ENCODE data around the gene CABP2.
A peak's percentile ranks its signal among the peaks of the same experiment; 100 is the strongest.
"Not testable (repeated sequence)": the region's sequence is repeated elsewhere in the genome, so short reads cannot be mapped to it uniquely, and the experiment has no call there.

Gene CABP2

DNA sequence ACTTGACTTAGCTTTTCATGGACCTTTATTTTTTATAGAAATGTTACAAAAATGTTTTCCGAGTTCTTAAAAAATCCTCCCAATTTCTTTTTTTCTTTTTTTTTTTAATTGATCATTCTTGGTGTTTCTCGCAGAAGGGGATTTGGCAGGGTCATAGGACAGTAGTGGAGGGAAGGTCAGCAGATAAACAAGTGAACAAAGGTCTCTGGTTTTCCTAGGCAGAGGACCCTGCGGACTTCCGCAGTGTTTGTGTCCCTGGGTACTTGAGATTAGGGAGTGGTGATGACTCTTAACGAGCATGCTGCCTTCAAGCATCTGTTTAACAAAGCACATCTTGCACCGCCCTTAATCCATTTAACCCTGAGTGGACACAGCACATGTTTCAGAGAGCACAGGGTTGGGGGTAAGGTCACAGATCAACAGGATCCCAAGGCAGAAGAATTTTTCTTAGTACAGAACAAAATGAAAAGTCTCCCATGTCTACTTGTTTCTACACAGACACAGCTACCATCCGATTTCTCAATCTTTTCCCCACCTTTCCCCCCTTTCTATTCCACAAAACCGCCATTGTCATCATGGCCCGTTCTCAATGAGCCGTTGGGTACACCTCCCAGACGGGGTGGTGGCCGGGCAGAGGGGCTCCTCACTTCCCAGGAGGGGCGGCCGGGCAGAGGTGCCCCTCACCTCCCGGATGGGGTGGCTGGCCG is 45.7 kb downstream of the CABP2 start:
- not testable (repeated sequence) for H3K36me3 ChIP-seq (ENCODE audit: control insufficient read depth in 1 of 2, insufficient read depth in 2 of 2, low read length in 2 of 2); H3K27ac ChIP-seq (ENCODE audit: low read depth, low read length); H3K79me1 ChIP-seq (ENCODE audit: low read length); H3K14ac ChIP-seq (ENCODE audit: low read length); H3K27me3 ChIP-seq (ENCODE audit: insufficient read depth, low read length); H3K4me3 ChIP-seq (ENCODE audit: low read depth, low read length); H2BK5ac ChIP-seq (ENCODE audit: low read depth, low read length, poor library complexity); H4K8ac ChIP-seq (ENCODE audit: low read depth, low read length); H2BK12ac ChIP-seq (ENCODE audit: low read length); H2BK120ac ChIP-seq (ENCODE audit: insufficient read depth, low read length, poor library complexity); H4K91ac ChIP-seq (ENCODE audit: low read depth, low read length); H3K23ac ChIP-seq (ENCODE audit: low read length); H4K12ac ChIP-seq (ENCODE audit: low read depth, low read length); H3K9ac ChIP-seq (ENCODE audit: low read length); H3K4me2 ChIP-seq (ENCODE audit: low read length); H2AFZ ChIP-seq (ENCODE audit: insufficient read depth, low read length, poor library complexity); H2AK5ac ChIP-seq (ENCODE audit: low read length); H3K4me1 ChIP-seq (ENCODE audit: control insufficient read depth in 1 of 2, insufficient read depth in 2 of 2, low read length in 2 of 2); H3K79me2 ChIP-seq (ENCODE audit: control insufficient read depth, insufficient read depth, low read length, poor library complexity); H3K18ac ChIP-seq (ENCODE audit: low read length); H3K4ac ChIP-seq (ENCODE audit: low read depth, low read length); DNase-seq; H3K9me3 ChIP-seq (ENCODE audit: insufficient read depth, low read depth, low read length)
- WGBS (ENCODE audit: extremely low coverage, insufficient coverage, insufficient read length) = no CpG with 5 or more reads among the region's 16 CpGs

DNA sequence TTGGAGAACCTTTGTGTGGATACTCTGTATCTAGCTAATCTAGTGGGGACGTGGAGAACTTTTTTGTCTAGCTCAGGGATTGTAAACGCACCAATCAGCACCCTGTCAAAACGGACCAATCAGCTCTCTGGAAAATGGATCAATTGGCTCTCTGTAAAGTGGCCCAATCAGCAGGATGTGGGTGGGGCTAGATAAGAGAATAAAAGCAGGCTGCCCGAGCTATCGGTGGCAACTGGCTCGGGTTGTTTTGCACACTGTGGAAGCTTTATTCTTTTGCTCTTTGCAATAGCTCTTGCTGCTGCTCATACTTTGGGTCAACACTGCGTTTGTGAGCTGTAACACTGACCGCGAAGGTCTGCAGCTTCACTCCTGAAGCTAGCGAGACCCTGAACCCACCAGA is 46.6 kb downstream of the CABP2 start:
- not testable (repeated sequence) for H3K4me3 ChIP-seq (ENCODE audit: low read depth, low read length); H2BK5ac ChIP-seq (ENCODE audit: low read depth, low read length, poor library complexity)
- WGBS (ENCODE audit: extremely low coverage, insufficient coverage, insufficient read length) = no CpG with 5 or more reads among the region's 10 CpGs

DNA sequence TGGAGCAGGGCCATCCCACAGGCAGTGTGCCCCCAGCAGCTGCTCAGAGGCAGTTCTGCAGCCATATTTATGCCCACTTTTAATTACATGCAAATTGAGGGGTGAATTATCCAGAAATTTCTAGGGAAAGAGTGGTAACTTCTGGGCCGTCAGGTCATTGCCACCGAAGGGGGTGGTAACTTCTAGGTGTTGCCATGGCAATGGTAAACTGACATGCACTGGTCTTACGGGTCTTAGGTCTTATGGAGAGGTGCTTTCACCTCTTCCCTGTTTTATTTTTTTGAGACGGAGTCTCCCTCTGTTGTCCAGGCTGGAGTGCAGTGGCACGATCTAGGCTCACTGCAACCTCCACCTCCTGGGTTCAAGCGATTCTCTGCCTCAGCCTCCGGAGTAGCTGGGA is 50.4 kb downstream of the CABP2 start:
- Histone ChIP-seq H3K79me2 (ENCODE audit: control insufficient read depth, insufficient read depth, low read length, poor library complexity) (peaks cover 7% of the 10 kb centered on the region), H2BK120ac (ENCODE audit: insufficient read depth, low read length, poor library complexity) (no peak overlapping the region), H3K9ac (ENCODE audit: low read length) (no peak overlapping the region), H3K18ac (ENCODE audit: low read length) (no peak overlapping the region), H3K4me2 (ENCODE audit: low read length) (no peak overlapping the region), H4K12ac (ENCODE audit: low read depth, low read length) (no peak overlapping the region), H3K27ac (ENCODE audit: low read depth, low read length) (no peak overlapping the region), H4K91ac (ENCODE audit: low read depth, low read length) (no peak overlapping the region), H3K4me3 (ENCODE audit: low read depth, low read length) (no peak overlapping the region), H2AFZ (ENCODE audit: insufficient read depth, low read length, poor library complexity) (no peak overlapping the region), H3K27me3 (ENCODE audit: insufficient read depth, low read length) (no peaks in the 10 kb centered on the region), H2BK5ac (ENCODE audit: low read depth, low read length, poor library complexity) (no peak overlapping the region), H3K79me1 (ENCODE audit: low read length) (peaks cover 10% of the 10 kb centered on the region), H3K4ac (ENCODE audit: low read depth, low read length) (no peak overlapping the region), H3K36me3 (ENCODE audit: control insufficient read depth in 1 of 2, insufficient read depth in 2 of 2, low read length in 2 of 2) (no peaks in the 10 kb centered on the region), H3K9me3 (ENCODE audit: insufficient read depth, low read depth, low read length) (peaks cover 2% of the 10 kb centered on the region), H3K23ac (ENCODE audit: low read length) (no peak overlapping the region), H2AK5ac (ENCODE audit: low read length) (no peak overlapping the region), H4K8ac (ENCODE audit: low read depth, low read length) (no peak overlapping the region), H3K14ac (ENCODE audit: low read length) (no peak overlapping the region), H3K4me1 (ENCODE audit: control insufficient read depth in 1 of 2, insufficient read depth in 2 of 2, low read length in 2 of 2) (peaks cover 8% of the 10 kb centered on the region in 2 experiments), H2BK12ac (ENCODE audit: low read length) (no peak overlapping the region)
- DNase-seq = peak in 1 of 2 donors; percentile 35
- no CpG with 5 or more reads among the region's 7 CpGs for WGBS (ENCODE audit: extremely low coverage, insufficient coverage, insufficient read length)

More for the DNA sequence above, 46.6 kb downstream of the CABP2 start:
- not testable (repeated sequence) for H3K23ac ChIP-seq (ENCODE audit: low read length); H3K4me1 ChIP-seq (ENCODE audit: control insufficient read depth in 1 of 2, insufficient read depth in 2 of 2, low read length in 2 of 2); H3K9me3 ChIP-seq (ENCODE audit: insufficient read depth, low read depth, low read length); H3K14ac ChIP-seq (ENCODE audit: low read length); H2BK12ac ChIP-seq (ENCODE audit: low read length); H4K91ac ChIP-seq (ENCODE audit: low read depth, low read length); H3K4me2 ChIP-seq (ENCODE audit: low read length); H3K27me3 ChIP-seq (ENCODE audit: insufficient read depth, low read length); H3K79me2 ChIP-seq (ENCODE audit: control insufficient read depth, insufficient read depth, low read length, poor library complexity); H2AK5ac ChIP-seq (ENCODE audit: low read length); H3K4ac ChIP-seq (ENCODE audit: low read depth, low read length); H2BK120ac ChIP-seq (ENCODE audit: insufficient read depth, low read length, poor library complexity); H3K27ac ChIP-seq (ENCODE audit: low read depth, low read length); H3K36me3 ChIP-seq (ENCODE audit: control insufficient read depth in 1 of 2, insufficient read depth in 2 of 2, low read length in 2 of 2); DNase-seq; H4K8ac ChIP-seq (ENCODE audit: low read depth, low read length); H4K12ac ChIP-seq (ENCODE audit: low read depth, low read length); H2AFZ ChIP-seq (ENCODE audit: insufficient read depth, low read length, poor library complexity); H3K9ac ChIP-seq (ENCODE audit: low read length); H3K79me1 ChIP-seq (ENCODE audit: low read length); H3K18ac ChIP-seq (ENCODE audit: low read length)

DNA sequence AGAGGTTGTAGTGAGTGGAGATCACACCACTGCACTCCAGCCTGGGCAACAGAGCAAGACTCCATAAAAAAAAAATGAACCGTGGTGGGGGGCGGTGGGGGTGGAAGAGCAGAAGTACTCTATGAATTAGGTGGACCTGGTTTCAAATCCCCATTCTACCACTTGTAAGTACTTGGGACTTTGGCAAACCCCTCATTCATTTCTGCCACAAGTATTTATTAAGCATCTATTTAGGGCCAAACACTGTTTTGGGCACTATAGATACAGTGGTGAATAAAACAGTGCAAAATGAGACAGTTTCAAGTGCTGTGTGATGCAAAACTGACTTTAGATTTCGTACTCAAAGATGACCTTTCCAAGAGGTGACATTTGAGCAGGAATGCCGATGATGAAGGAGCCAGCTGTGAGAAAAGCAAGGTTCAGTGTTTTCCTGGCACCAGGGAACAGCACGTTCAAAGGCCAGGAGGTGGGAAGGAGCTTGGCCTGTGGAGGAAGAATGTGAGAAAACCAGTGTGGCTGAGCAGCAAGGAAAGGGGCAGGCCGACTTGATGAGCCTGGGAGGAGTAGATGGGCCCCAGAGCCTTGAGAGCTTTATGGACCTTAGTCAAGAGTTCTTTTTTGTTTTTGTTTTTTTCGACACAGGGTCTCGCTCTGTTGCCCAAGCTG is 52.8 kb downstream of the CABP2 start:
- no CpG with 5 or more reads among the region's 8 CpGs for WGBS (ENCODE audit: extremely low coverage, insufficient coverage, insufficient read length)
- no peak overlapping the region for H2BK5ac ChIP-seq (ENCODE audit: low read depth, low read length, poor library complexity)
- H4K12ac ChIP-seq (ENCODE audit: low read depth, low read length) = no peak overlapping the region
- no peak overlapping the region for H2BK12ac ChIP-seq (ENCODE audit: low read length)
- H3K4me2 ChIP-seq (ENCODE audit: low read length) = no peak overlapping the region
- no peak overlapping the region for H3K4me3 ChIP-seq (ENCODE audit: low read depth, low read length)
- H3K9me3 ChIP-seq (ENCODE audit: insufficient read depth, low read depth, low read length) = peaks cover 2% of the 10 kb centered on the region
- H3K23ac ChIP-seq (ENCODE audit: low read length) = no peak overlapping the region
- H3K27me3 ChIP-seq (ENCODE audit: insufficient read depth, low read length) = no peaks in the 10 kb centered on the region
- no peak overlapping the region for H2BK120ac ChIP-seq (ENCODE audit: insufficient read depth, low read length, poor library complexity)
- H3K79me1 ChIP-seq (ENCODE audit: low read length) = peaks cover 10% of the 10 kb centered on the region
- no peak overlapping the region for H3K27ac ChIP-seq (ENCODE audit: low read depth, low read length)
- H3K4ac ChIP-seq (ENCODE audit: low read depth, low read length) = no peak overlapping the region
- H3K36me3 ChIP-seq (ENCODE audit: control insufficient read depth in 1 of 2, insufficient read depth in 2 of 2, low read length in 2 of 2) = no peaks in the 10 kb centered on the region
- H4K91ac ChIP-seq (ENCODE audit: low read depth, low read length) = no peak overlapping the region
- no peak overlapping the region for H2AFZ ChIP-seq (ENCODE audit: insufficient read depth, low read length, poor library complexity)
- no peak overlapping the region for H3K9ac ChIP-seq (ENCODE audit: low read length)
- no peak overlapping the region for H2AK5ac ChIP-seq (ENCODE audit: low read length)
- no peak overlapping the region for H3K14ac ChIP-seq (ENCODE audit: low read length)
- peak; percentile 30 to 72 for DNase-seq
- peaks cover 10 to 13% of the 10 kb centered on the region in 2 experiments for H3K4me1 ChIP-seq (ENCODE audit: control insufficient read depth in 1 of 2, insufficient read depth in 2 of 2, low read length in 2 of 2)
- no peak overlapping the region for H4K8ac ChIP-seq (ENCODE audit: low read depth, low read length)
- no peak overlapping the region for H3K18ac ChIP-seq (ENCODE audit: low read length)
- H3K79me2 ChIP-seq (ENCODE audit: control insufficient read depth, insufficient read depth, low read length, poor library complexity) = peaks cover 7% of the 10 kb centered on the region

Data from trophoblast cell (in vitro differentiated cells and primary cell).